Nephron progenitor cell (in vitro differentiated cells): ENCODE results near the gene SHISA9.

ENCODE experiments used
- DNase-seq: peaks from one replicate; pipeline ENCODE4 v3.0.0; 2021
- H3K27ac Mint-ChIP-seq: 2 replicates; pipeline ENCODE4 v1.8.0; 2021; ENCODE audit warnings: mild to moderate bottlenecking, moderate library complexity, mixed read lengths
- H3K27me3 Mint-ChIP-seq: 2 replicates; pipeline ENCODE4 v1.8.0; 2021; ENCODE audit warnings: mild to moderate bottlenecking, low read depth, mixed read lengths; ENCODE audit not compliant: poor library complexity
- H3K36me3 Mint-ChIP-seq: 2 replicates; pipeline ENCODE4 v1.8.0; 2021; ENCODE audit warnings: low read depth, mixed read lengths
- H3K4me1 Mint-ChIP-seq: 2 replicates; pipeline ENCODE4 v1.8.0; 2021; ENCODE audit warnings: mixed read lengths
- H3K4me3 Mint-ChIP-seq: 2 replicates; pipeline ENCODE4 v1.8.0; 2021; ENCODE audit warnings: mild to moderate bottlenecking, moderate library complexity, mixed read lengths
- H3K9me3 Mint-ChIP-seq: 2 replicates; pipeline ENCODE4 v1.8.0; 2021; ENCODE audit warnings: mild to moderate bottlenecking, moderate library complexity, mixed read lengths
- CTCF ChIP-seq: fragments of 200-600 bp; sonication (generic); IDR thresholded peaks from 2 replicates; pipeline ENCODE4 v1.5.0; 2021; ENCODE audit warnings: antibody characterized with exemption

SHISA9 gene

GRCh38 chr16:13055480-13055879 lies 154.1 kb downstream of the SHISA9 start:
- Mint-ChIP-seq H3K4me1 (no peaks in the 10 kb centered on the region), H3K4me3 (no peak overlapping the region), H3K27me3 (peaks cover 6% of the 10 kb centered on the region), H3K36me3 (no peaks in the 10 kb centered on the region), H3K9me3 (peaks cover 10% of the 10 kb centered on the region), H3K27ac (no peak overlapping the region)
- DNase-seq, result no peak
- TF ChIP-seq CTCF, result no peak

- DNase-seq, result no peak
- no peak for TF ChIP-seq CTCF
- Mint-ChIP-seq H3K9me3 (no peaks in the 10 kb centered on the region), H3K27ac (no peak overlapping the region), H3K4me1 (peaks cover 2% of the 10 kb centered on the region), H3K4me3 (no peak overlapping the region), H3K27me3 (peaks cover 6% of the 10 kb centered on the region), H3K36me3 (no peaks in the 10 kb centered on the region)
Measured at GRCh38 chr16:13056607-13057006, 155.2 kb downstream of the SHISA9 start.

GRCh38 chr16:13060932-13061331 lies 159.5 kb downstream of the SHISA9 start:
- Mint-ChIP-seq H3K9me3 (no peaks in the 10 kb centered on the region), H3K27ac (no peak overlapping the region), H3K4me1 (peaks cover 15% of the 10 kb centered on the region), H3K4me3 (no peak overlapping the region), H3K36me3 (no peaks in the 10 kb centered on the region), H3K27me3 (peaks cover 2% of the 10 kb centered on the region)
- no peak for TF ChIP-seq CTCF
- DNase-seq, result no peak

- Mint-ChIP-seq H3K36me3 (no peaks in the 10 kb centered on the region), H3K9me3 (no peaks in the 10 kb centered on the region), H3K4me3 (no peak overlapping the region)
Measured at GRCh38 chr16:13061691-13062090, 160.3 kb downstream of the SHISA9 start.

GRCh38 chr16:13062219-13062618 lies 160.8 kb downstream of the SHISA9 start:
- Mint-ChIP-seq H3K9me3 (no peaks in the 10 kb centered on the region), H3K27ac (no peak overlapping the region), H3K36me3 (no peaks in the 10 kb centered on the region), H3K4me3 (no peak overlapping the region), H3K27me3 (peaks cover 2% of the 10 kb centered on the region), H3K4me1 (peaks cover 15% of the 10 kb centered on the region)
- no peak for DNase-seq
- no peak for TF ChIP-seq CTCF

More at GRCh38 chr16:13061691-13062090, 160.3 kb downstream of the SHISA9 start:
- DNase-seq, result no peak
- H3K27me3 Mint-ChIP-seq, result peaks cover 2% of the 10 kb centered on the region
- TF ChIP-seq CTCF, result no peak
- H3K4me1 Mint-ChIP-seq, result peaks cover 15% of the 10 kb centered on the region
- no peak overlapping the region for H3K27ac Mint-ChIP-seq

GRCh38 chr16:13063457-13063856 lies 162.1 kb downstream of the SHISA9 start:
- H3K4me3 Mint-ChIP-seq, result no peak overlapping the region
- TF ChIP-seq CTCF, result no peak
- H3K27me3 Mint-ChIP-seq, result peaks cover 3% of the 10 kb centered on the region
- no peaks in the 10 kb centered on the region for H3K9me3 Mint-ChIP-seq
- no peak overlapping the region for H3K27ac Mint-ChIP-seq
- DNase-seq, result no peak
- H3K4me1 Mint-ChIP-seq, result peaks cover 15% of the 10 kb centered on the region
- H3K36me3 Mint-ChIP-seq, result no peaks in the 10 kb centered on the region
